ENCODE measurements around the gene PTPRN2. TPM values are rescaled to one million over a fixed set of nuclear protein-coding genes. Genes with fewer than 3 reads are reported as not detected.
A peak's percentile ranks its signal among the peaks of the same experiment; 100 is the strongest.

PTPRN2 gene
- total RNA-seq, 4 donors from 2014 or later, result 14.9 to 34.3 (median 21.3) TPM

DNA sequence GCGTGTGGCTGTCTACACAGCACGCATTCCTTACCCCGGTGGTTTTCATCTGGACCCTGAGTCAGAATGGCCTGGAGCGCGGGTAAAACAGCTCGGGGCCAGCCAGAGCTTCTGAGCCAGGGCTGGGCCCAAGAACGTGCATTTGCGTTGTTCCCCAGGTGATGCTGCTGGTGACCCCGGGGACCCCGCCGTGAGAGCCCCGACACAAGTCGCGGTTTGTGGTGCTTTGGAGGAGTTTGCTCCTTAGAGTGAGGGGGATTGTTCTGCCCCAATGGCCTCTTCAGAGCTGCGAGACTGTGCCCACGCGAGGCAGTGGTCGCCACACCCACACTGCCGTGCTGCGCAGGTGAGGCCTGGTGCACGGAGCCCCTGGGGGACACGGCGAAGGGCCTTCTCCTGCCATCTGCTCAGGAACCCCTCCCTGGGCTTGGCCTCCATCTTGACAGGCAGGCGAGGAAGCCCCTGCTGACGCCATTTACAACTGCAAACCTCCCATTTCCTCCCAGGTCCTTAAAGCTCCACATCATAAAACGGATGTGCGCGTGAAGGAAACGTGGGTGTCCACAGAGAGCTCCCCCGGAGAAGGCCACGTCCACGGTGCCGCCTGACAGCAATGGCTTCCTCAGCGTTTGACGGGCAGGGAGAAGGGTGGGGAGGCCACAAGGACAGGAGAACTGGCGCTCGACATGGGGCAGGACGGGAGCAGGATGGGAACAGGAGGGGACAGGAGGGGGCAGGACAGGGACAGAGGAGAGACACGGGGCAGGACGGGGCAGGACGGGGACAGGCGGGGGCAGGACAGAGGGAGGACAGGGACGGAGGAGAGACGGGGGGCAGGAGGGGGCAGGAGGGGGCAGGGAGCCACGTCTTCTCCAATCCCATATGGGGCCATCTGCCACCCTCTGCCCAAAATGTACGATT, 773.6 kb downstream of the PTPRN2 start:
- Histone ChIP-seq H3K4me1 (no peaks in the 10 kb centered on the region), H3K36me3 (no peaks in the 10 kb centered on the region), H3K27me3 (no peaks in the 10 kb centered on the region), H3K4me3 (no peak overlapping the region), H3K27ac (no peak overlapping the region), H3K9me3 (no peaks in the 10 kb centered on the region)
- DNase-seq, result peak in 1 of 3 donors; percentile 34
- TF ChIP-seq, protein P1, sequence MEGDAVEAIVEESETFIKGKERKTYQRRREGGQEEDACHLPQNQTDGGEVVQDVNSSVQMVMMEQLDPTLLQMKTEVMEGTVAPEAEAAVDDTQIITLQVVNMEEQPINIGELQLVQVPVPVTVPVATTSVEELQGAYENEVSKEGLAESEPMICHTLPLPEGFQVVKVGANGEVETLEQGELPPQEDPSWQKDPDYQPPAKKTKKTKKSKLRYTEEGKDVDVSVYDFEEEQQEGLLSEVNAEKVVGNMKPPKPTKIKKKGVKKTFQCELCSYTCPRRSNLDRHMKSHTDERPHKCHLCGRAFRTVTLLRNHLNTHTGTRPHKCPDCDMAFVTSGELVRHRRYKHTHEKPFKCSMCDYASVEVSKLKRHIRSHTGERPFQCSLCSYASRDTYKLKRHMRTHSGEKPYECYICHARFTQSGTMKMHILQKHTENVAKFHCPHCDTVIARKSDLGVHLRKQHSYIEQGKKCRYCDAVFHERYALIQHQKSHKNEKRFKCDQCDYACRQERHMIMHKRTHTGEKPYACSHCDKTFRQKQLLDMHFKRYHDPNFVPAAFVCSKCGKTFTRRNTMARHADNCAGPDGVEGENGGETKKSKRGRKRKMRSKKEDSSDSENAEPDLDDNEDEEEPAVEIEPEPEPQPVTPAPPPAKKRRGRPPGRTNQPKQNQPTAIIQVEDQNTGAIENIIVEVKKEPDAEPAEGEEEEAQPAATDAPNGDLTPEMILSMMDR (IDR thresholded peaks at IDR 0.05), result no peak
- no peak for TF ChIP-seq POLR2A (IDR thresholded peaks at IDR 0.05)

DNA sequence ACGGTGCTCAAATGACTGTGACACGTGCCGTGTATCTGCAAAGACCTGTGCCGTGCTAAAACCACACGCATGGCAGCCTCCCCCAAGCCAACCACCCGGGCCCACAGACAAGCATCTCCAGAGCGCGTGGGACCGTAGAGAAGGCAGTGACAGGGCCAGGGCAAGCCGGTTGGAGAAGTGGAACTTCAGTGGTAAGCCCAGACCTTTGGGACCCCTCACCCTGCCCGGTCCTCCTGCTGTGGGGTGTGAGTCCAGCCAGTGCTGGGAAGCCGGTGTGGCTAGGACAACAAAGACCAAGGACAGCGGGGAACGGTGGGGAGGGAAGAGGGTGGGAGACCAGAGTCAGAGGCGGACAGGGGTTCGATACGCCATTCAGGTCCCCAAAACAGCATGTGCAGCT, 774.6 kb downstream of the PTPRN2 start:
- Histone ChIP-seq H3K9me3 (no peaks in the 10 kb centered on the region), H3K36me3 (no peaks in the 10 kb centered on the region), H3K4me3 (no peak overlapping the region), H3K27me3 (no peaks in the 10 kb centered on the region), H3K27ac (no peak overlapping the region), H3K4me1 (no peaks in the 10 kb centered on the region)
- peak in 1 of 3 donors; percentile 36 for DNase-seq
- TF ChIP-seq, protein P1 (IDR thresholded peaks at IDR 0.05), result no peak

DNA sequence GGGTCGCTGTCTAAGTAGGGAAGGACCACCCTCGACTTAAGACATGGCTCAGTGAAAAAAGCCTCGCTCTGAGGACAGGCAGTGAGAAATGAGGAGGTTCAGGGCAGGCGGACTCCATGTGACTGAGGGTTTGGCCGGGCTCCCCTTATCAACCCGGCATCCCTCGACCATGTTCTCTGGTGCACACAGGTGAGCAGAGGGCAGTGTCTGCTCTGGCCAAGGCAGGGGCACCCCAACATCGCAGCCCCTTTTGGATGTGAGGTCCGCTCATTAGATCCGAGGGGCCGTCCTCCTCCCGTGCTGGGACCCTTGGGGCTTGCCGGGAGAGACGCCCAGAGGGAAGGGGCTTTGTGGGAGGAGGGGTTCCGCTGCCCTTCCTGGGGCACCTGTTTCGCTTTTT, 775.7 kb downstream of the PTPRN2 start:
- Histone ChIP-seq H3K27ac (no peak overlapping the region), H3K9me3 (no peaks in the 10 kb centered on the region), H3K4me1 (no peaks in the 10 kb centered on the region), H3K27me3 (no peaks in the 10 kb centered on the region), H3K4me3 (no peak overlapping the region), H3K36me3 (no peaks in the 10 kb centered on the region)
- peak in 1 of 3 donors; percentile 27 for DNase-seq
- TF ChIP-seq, protein P1 (IDR thresholded peaks at IDR 0.05), result no peak
- TF ChIP-seq POLR2A (IDR thresholded peaks at IDR 0.05), result no peak

DNA sequence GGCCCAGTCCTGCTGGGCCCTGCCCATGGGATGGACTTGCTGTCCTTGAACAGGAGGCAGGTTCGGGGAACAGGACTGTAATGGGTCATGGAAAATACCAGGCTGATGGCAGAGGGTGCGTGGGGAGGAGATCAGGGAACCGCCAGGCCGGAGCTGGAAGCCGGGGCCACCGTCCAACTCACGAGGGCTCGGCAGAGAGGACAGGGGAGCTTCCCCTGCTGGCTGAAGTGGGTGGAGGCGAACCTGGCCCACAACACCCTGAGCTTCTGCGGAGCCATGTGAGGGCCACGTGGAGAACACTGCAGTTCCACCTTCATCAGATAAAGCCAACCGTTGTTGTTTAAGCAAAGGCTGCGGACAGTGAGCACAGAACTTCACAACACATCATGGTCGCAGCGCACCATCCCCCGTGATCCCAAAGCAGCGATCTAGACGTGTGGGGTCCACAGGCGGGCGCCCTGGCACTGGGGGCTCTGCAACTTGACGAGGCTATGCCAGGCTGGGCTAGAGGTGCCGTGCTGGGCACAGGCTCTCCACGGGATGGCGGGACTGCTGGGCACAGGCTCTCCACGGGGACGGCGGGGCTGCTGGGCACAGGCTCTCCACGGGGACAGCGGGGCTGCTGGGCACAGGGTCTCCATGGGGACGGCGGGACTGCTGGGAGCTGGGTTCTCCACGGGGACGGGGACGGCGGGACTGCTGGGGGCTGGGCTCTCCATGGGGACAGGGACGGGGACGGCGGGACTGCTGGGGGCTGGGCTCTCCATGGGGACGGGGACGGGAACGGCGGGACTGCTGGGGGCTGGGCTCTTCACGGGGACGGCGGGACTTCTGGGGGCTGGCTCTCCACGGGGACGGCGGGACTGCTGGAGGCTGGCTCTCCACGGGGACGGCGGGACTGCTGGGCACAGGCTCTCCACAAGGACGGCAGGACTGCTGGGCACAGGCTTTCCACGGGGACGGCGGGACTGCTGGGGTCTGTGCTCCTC, 777.5 kb downstream of the PTPRN2 start:
- DNase-seq, result no peak
- no peaks in the 10 kb centered on the region for H3K4me1 ChIP-seq
- no peak overlapping the region for H3K27ac ChIP-seq
- H3K36me3 ChIP-seq, result no peaks in the 10 kb centered on the region
- H3K27me3 ChIP-seq, result no peaks in the 10 kb centered on the region
- H3K9me3 ChIP-seq, result no peaks in the 10 kb centered on the region
- TF ChIP-seq, protein P1 (IDR thresholded peaks at IDR 0.05), result no peak
- TF ChIP-seq POLR2A (IDR thresholded peaks at IDR 0.05), result no peak
- H3K4me3 ChIP-seq, result no peak overlapping the region

DNA sequence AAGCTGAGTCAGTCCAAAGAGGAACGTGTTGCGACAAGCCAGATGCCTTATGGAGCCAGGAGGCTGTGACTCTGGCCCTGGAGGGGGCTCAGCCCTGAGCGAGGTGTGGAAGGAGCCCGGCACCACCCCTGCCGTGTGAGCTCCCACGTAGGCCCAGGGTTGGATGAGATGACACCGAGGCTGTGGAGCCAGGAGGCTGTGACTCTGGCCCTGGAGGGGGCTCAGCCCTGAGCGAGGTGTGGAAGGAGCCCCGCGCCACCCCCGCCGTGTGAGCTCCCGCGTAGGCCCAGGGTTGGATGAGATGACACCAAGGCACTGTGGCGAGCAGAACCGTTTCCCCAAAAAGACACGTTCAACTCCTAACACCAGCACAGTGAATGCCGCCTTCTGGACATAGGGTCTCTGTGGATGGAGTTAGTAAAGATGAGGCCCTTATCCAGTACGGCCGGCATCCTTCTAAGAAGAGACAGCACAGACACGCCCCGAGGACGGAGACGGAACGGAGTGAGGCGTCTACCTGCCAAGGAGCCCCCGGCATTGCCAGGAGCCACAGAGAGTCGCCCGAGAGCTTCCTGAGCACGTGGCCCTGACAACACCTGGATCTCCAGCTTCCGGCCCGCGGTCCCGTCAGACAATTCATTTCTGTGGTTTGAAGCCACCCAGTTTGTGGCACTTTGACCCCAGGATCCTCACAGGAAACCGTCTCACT, 778.3 kb downstream of the PTPRN2 start:
- H3K4me3 ChIP-seq, result no peak overlapping the region
- no peaks in the 10 kb centered on the region for H3K36me3 ChIP-seq
- no peak overlapping the region for H3K27ac ChIP-seq
- no peak for TF ChIP-seq POLR2A (IDR thresholded peaks at IDR 0.05)
- TF ChIP-seq, protein P1 (IDR thresholded peaks at IDR 0.05), result no peak
- DNase-seq, result no peak
- no peaks in the 10 kb centered on the region for H3K4me1 ChIP-seq
- H3K9me3 ChIP-seq, result no peaks in the 10 kb centered on the region
- H3K27me3 ChIP-seq, result no peaks in the 10 kb centered on the region
